Bronchial epithelial cell (primary cell): ENCODE results near the gene UMOD. TPM values are rescaled to one million over a fixed set of nuclear protein-coding genes. Genes with fewer than 3 reads are reported as not detected.

Experiments
- DNase-seq: peaks from one replicate; pipeline ENCODE4 v3.0.0-alpha.2; 2010; ENCODE audit warnings: low read depth
- FAIRE-seq: peaks from 2 replicates; lab custom pipeline; 2011; peaks lifted over from hg19 to GRCh38; lab: Jason Lieb, UNC
- H3K27me3 ChIP-seq: 2 replicates; pipeline ENCODE4 v1.5.1; 2011; ENCODE audit warnings: low read length; ENCODE audit not compliant: control insufficient read depth, insufficient read depth
- H3K36me3 ChIP-seq: 2 replicates; pipeline ENCODE4 v1.5.1; 2011; ENCODE audit warnings: low read length; ENCODE audit not compliant: control insufficient read depth, insufficient read depth
- H3K4me3 ChIP-seq: 2 replicates; pipeline ENCODE4 v1.5.1; 2011; ENCODE audit warnings: mild to moderate bottlenecking, low read depth, low read length, control low read depth
- CTCF ChIP-seq: IDR thresholded peaks from 2 replicates; pipeline ENCODE4 v1.5.1; 2011; ENCODE audit warnings: mild to moderate bottlenecking, moderate library complexity, low read length, control low read depth, inconsistent platforms; ENCODE audit not compliant: insufficient read depth, severe bottlenecking
- total RNA-seq: library from RNA; depleted of rRNA; stranded (reverse); fragments of >200 nt; gene quantifications from 2 replicates; pipeline ENCODE4 v1.2.1, GENCODE V29; 2014

UMOD gene
- total RNA-seq, 1 donor from 2014 or later: not detected

- DNase-seq (no peak), FAIRE-seq (no peak)
- Histone ChIP-seq H3K4me3 (no peak overlapping the region), H3K27me3 (no peaks in the 10 kb centered on the region), H3K36me3 (no peaks in the 10 kb centered on the region)
- no peak for TF ChIP-seq CTCF
Observed at GRCh38 chr16:20359997-20360396, 7.5 kb upstream of the UMOD start.

- TF ChIP-seq CTCF: no peak
- FAIRE-seq: no peak
Observed at GRCh38 chr16:20355114-20355782, 2.7 kb upstream of the UMOD start.

GRCh38 chr16:20353379-20353778 lies 864 bp upstream of the UMOD start:
- FAIRE-seq: no peak
- Histone ChIP-seq H3K4me3 (no peak overlapping the region), H3K27me3 (no peaks in the 10 kb centered on the region), H3K36me3 (no peaks in the 10 kb centered on the region)
- TF ChIP-seq CTCF: no peak
- no peak for DNase-seq

More at GRCh38 chr16:20355114-20355782, 2.7 kb upstream of the UMOD start:
- DNase-seq: no peak
- Histone ChIP-seq H3K4me3 (no peak overlapping the region), H3K36me3 (no peaks in the 10 kb centered on the region), H3K27me3 (no peaks in the 10 kb centered on the region)

- FAIRE-seq: no peak
Observed at GRCh38 chr16:20349615-20350014, 2.9 kb downstream of the UMOD start.

GRCh38 chr16:20348365-20349185 lies 3.9 kb downstream of the UMOD start:
- Histone ChIP-seq H3K36me3 (no peaks in the 10 kb centered on the region), H3K27me3 (no peaks in the 10 kb centered on the region), H3K4me3 (no peak overlapping the region)
- no peak for TF ChIP-seq CTCF
- FAIRE-seq (no peak), DNase-seq (no peak)

More at GRCh38 chr16:20349615-20350014, 2.9 kb downstream of the UMOD start:
- TF ChIP-seq CTCF: no peak
- no peak overlapping the region for H3K4me3 ChIP-seq
- no peaks in the 10 kb centered on the region for H3K27me3 ChIP-seq
- DNase-seq: no peak
- no peaks in the 10 kb centered on the region for H3K36me3 ChIP-seq
